ENCODE results near the gene SPOCK1. TPM values are rescaled to one million over a fixed set of nuclear protein-coding genes. Genes with fewer than 3 reads are reported as not detected.

SPOCK1 gene
- total and polyA plus RNA-seq, 2 experiments from 2014 or later, result 268 to 471 TPM

GRCh38 chr5:137498301-137498735 lies 808 bp downstream of the SPOCK1 start:
- peak overlapping the region; percentile 59 for H2AFZ ChIP-seq
- in situ Hi-C loops (cut with MboI), result no loop called here
- peak overlapping the region; percentile 83 for H3K4me2 ChIP-seq (ENCODE audit: unreplicated experiment)
- H3K79me2 ChIP-seq (ENCODE audit: insufficient read depth), result peaks cover 58% of the 10 kb centered on the region
- H3K4me3 ChIP-seq, result peak overlapping the region; percentile 98
- peaks cover 16% of the 10 kb centered on the region; the same call in 1 of the 2 replicates for H3F3A ChIP-seq (ENCODE audit: insufficient read depth)
- H3K9ac ChIP-seq, result peak overlapping the region; percentile 75
- 2 to 3% methylated on average over 24 to 33 of the region's 57 CpGs for WGBS, 2 experiments (ENCODE audit: low coverage in 1 of 2, low lambda C conversion rate in 2 of 2, missing lambda C conversion rate in 2 of 2)
- H3K27ac ChIP-seq, result no peak overlapping the region
- no peaks in the 10 kb centered on the region for H3K27me3 ChIP-seq (replicated peaks; ENCODE audit: insufficient read depth)
- no peaks in the 10 kb centered on the region for H3K9me2 ChIP-seq (ENCODE audit: insufficient read depth)
- peaks cover 42% of the 10 kb centered on the region for H3K4me1 ChIP-seq (ENCODE audit: insufficient read depth)
- no peaks in the 10 kb centered on the region for H3K9me3 ChIP-seq (ENCODE audit: low read depth)
- peak; percentile 70 for DNase-seq
- no peaks in the 10 kb centered on the region; the same call in 1 of the 2 replicates for H4K20me1 ChIP-seq (ENCODE audit: insufficient read depth)
- no peak for TF ChIP-seq EZH2phosphoT487 (IDR thresholded peaks at IDR 0.05; ENCODE audit: insufficient read depth, low read depth)
- no peak for TF ChIP-seq EZH2 (IDR thresholded peaks at IDR 0.05; ENCODE audit: insufficient read depth, poor library complexity, severe bottlenecking)
- no peaks in the 10 kb centered on the region for H3K36me3 ChIP-seq (ENCODE audit: low read depth)

- peak overlapping the region; percentile 59; the same call in 1 of the 2 replicates for H2AFZ ChIP-seq
- DNase-seq, result peak; percentile 45
Observed at GRCh38 chr5:137497396-137498290, 1.5 kb downstream of the SPOCK1 start.

GRCh38 chr5:137496919-137497318 lies 2.2 kb downstream of the SPOCK1 start:
- Histone ChIP-seq H3K4me2 (ENCODE audit: unreplicated experiment) (peak overlapping the region; percentile 83), H3K36me3 (ENCODE audit: low read depth) (no peaks in the 10 kb centered on the region), H4K20me1 (ENCODE audit: insufficient read depth) (peaks cover 3% of the 10 kb centered on the region; the same call in 1 of the 2 replicates), H3F3A (ENCODE audit: insufficient read depth) (peaks cover 26% of the 10 kb centered on the region; the same call in 1 of the 2 replicates), H2AFZ (no peak overlapping the region), H3K27me3 (replicated peaks; ENCODE audit: insufficient read depth) (no peaks in the 10 kb centered on the region), H3K9me2 (ENCODE audit: insufficient read depth) (no peaks in the 10 kb centered on the region), H3K27ac (0 out of 2 replicates have a peak overlapping the region, but pooled peaks have one; percentile 4), H3K4me3 (peak overlapping the region; percentile 98), H3K4me1 (ENCODE audit: insufficient read depth) (peaks cover 49% of the 10 kb centered on the region), H3K9ac (peak overlapping the region; percentile 75), H3K79me2 (ENCODE audit: insufficient read depth) (peaks cover 72% of the 10 kb centered on the region), H3K9me3 (ENCODE audit: low read depth) (no peaks in the 10 kb centered on the region)
- WGBS, 2 experiments (ENCODE audit: low coverage in 1 of 2, low lambda C conversion rate in 2 of 2, missing lambda C conversion rate in 2 of 2), result 96 to 100% methylated on average over 1 of the region's 1 CpG
- in situ Hi-C loops (cut with MboI), result no loop called here
- peak; percentile 59 for DNase-seq
- no peak for TF ChIP-seq EZH2 (IDR thresholded peaks at IDR 0.05; ENCODE audit: insufficient read depth, poor library complexity, severe bottlenecking)
- no peak for TF ChIP-seq EZH2phosphoT487 (IDR thresholded peaks at IDR 0.05; ENCODE audit: insufficient read depth, low read depth)

More at GRCh38 chr5:137497396-137498290, 1.5 kb downstream of the SPOCK1 start:
- Histone ChIP-seq H3K9me2 (ENCODE audit: insufficient read depth) (no peaks in the 10 kb centered on the region), H3F3A (ENCODE audit: insufficient read depth) (peaks cover 20% of the 10 kb centered on the region; the same call in 1 of the 2 replicates), H3K4me2 (ENCODE audit: unreplicated experiment) (peak overlapping the region; percentile 83), H3K36me3 (ENCODE audit: low read depth) (no peaks in the 10 kb centered on the region), H3K27ac (0 out of 2 replicates have a peak overlapping the region, but pooled peaks have one; percentile 4), H3K79me2 (ENCODE audit: insufficient read depth) (peaks cover 64% of the 10 kb centered on the region), H4K20me1 (ENCODE audit: insufficient read depth) (no peaks in the 10 kb centered on the region; the same call in 1 of the 2 replicates), H3K4me3 (peak overlapping the region; percentile 98), H3K4me1 (ENCODE audit: insufficient read depth) (peaks cover 47% of the 10 kb centered on the region), H3K9ac (peak overlapping the region; percentile 75), H3K27me3 (replicated peaks; ENCODE audit: insufficient read depth) (no peaks in the 10 kb centered on the region), H3K9me3 (ENCODE audit: low read depth) (no peaks in the 10 kb centered on the region)
- TF ChIP-seq EZH2phosphoT487 (IDR thresholded peaks at IDR 0.05; ENCODE audit: insufficient read depth, low read depth) (no peak), EZH2 (IDR thresholded peaks at IDR 0.05; ENCODE audit: insufficient read depth, poor library complexity, severe bottlenecking) (no peak)
- WGBS, 2 experiments (ENCODE audit: low coverage in 1 of 2, low lambda C conversion rate in 2 of 2, missing lambda C conversion rate in 2 of 2), result 66 to 73% methylated on average over 20 to 21 of the region's 22 CpGs
- in situ Hi-C loops (cut with MboI), result no loop called here

- in situ Hi-C loops (cut with MboI), result no loop called here
- Histone ChIP-seq H3K36me3 (ENCODE audit: low read depth) (0 out of 2 replicates have a peak, but pooled peaks cover 6% of the 10 kb centered on the region), H3K4me3 (no peak overlapping the region), H4K20me1 (ENCODE audit: insufficient read depth) (peaks cover 3% of the 10 kb centered on the region; the same call in 1 of the 2 replicates), H3K4me1 (ENCODE audit: insufficient read depth) (peaks cover 69% of the 10 kb centered on the region), H3K9ac (no peak overlapping the region), H3K9me2 (ENCODE audit: insufficient read depth) (no peaks in the 10 kb centered on the region), H2AFZ (no peak overlapping the region), H3K9me3 (ENCODE audit: low read depth) (no peaks in the 10 kb centered on the region), H3K4me2 (ENCODE audit: unreplicated experiment) (peak overlapping the region; percentile 29), H3K27me3 (replicated peaks; ENCODE audit: insufficient read depth) (no peaks in the 10 kb centered on the region), H3K27ac (peak overlapping the region; percentile 41), H3F3A (ENCODE audit: insufficient read depth) (peaks cover 50% of the 10 kb centered on the region), H3K79me2 (ENCODE audit: insufficient read depth) (peaks cover 100% of the 10 kb centered on the region)
- no peak for TF ChIP-seq EZH2phosphoT487 (IDR thresholded peaks at IDR 0.05; ENCODE audit: insufficient read depth, low read depth)
- TF ChIP-seq EZH2 (IDR thresholded peaks at IDR 0.05; ENCODE audit: insufficient read depth, poor library complexity, severe bottlenecking), result no peak
- DNase-seq, result peak; percentile 39
- 74 to 90% methylated on average over 1 of the region's 1 CpG for WGBS, 2 experiments (ENCODE audit: low coverage in 1 of 2, low lambda C conversion rate in 2 of 2, missing lambda C conversion rate in 2 of 2)
Observed at GRCh38 chr5:137492331-137492730, 6.8 kb downstream of the SPOCK1 start.
